Keratinocyte (primary cell): ENCODE measurements around the gene SCMH1. TPM values are rescaled to one million over a fixed set of nuclear protein-coding genes. Genes with fewer than 3 reads are reported as not detected.
A peak's percentile ranks its signal among the peaks of the same experiment; 100 is the strongest.

Source experiments
- DNase-seq: peaks from one replicate; pipeline ENCODE4 v3.0.0-alpha.2; 2011; ENCODE audit warnings: low read depth, missing footprints, low spot score
- FAIRE-seq: peaks from 2 replicates; lab custom pipeline; 2011; peaks lifted over from hg19 to GRCh38; lab: Jason Lieb, UNC
- H2AFZ ChIP-seq: 2 replicates; pipeline ENCODE4 v1.6.0; 2012; ENCODE audit warnings: low read length, control low read depth, inconsistent platforms; ENCODE audit not compliant: control insufficient read depth
- H3K27ac ChIP-seq: 2 replicates; pipeline ENCODE4 v1.5.1; 2011; ENCODE audit warnings: low read length; ENCODE audit not compliant: control insufficient read depth, insufficient read depth
- H3K27me3 ChIP-seq: 3 replicates; pipeline ENCODE4 v1.6.0; 2011; ENCODE audit warnings: low read length; ENCODE audit not compliant: control insufficient read depth, insufficient read depth; ENCODE audit errors: extremely low read depth
- H3K36me3 ChIP-seq, 2 experiments: 2 replicates in 1 of 2; 3 replicates in 1 of 2; pipeline ENCODE4 v1.5.1; 2011; ENCODE audit warnings: low read length in 2 of 2, mild to moderate bottlenecking in 1 of 2; ENCODE audit not compliant: control insufficient read depth in 2 of 2, insufficient read depth in 2 of 2; ENCODE audit errors: extremely low read depth in 1 of 2
- H3K4me1 ChIP-seq: 3 replicates; pipeline ENCODE4 v1.5.1; 2011; ENCODE audit warnings: low read length; ENCODE audit not compliant: control insufficient read depth, insufficient read depth; ENCODE audit errors: extremely low read depth
- H3K4me2 ChIP-seq: 3 replicates; pipeline ENCODE4 v1.6.0; 2011; ENCODE audit warnings: low read depth, low read length; ENCODE audit not compliant: control insufficient read depth, insufficient read depth; ENCODE audit errors: extremely low read depth
- H3K4me3 ChIP-seq, 3 experiments: fragments of 200-600 bp in 1 of 3; sonication (generic) in 1 of 3; 2 replicates in 2 of 3; 3 replicates in 1 of 3; pipeline ENCODE4 v1.5.1; 2011 to 2016; ENCODE audit warnings: low read length in 3 of 3, mild to moderate bottlenecking in 3 of 3, control low read depth in 2 of 3, inconsistent platforms in 1 of 3, low read depth in 1 of 3, mixed read lengths in 1 of 3, mixed run types in 1 of 3, moderate library complexity in 1 of 3; ENCODE audit not compliant: control insufficient read depth in 2 of 3, insufficient read depth in 2 of 3; ENCODE audit errors: extremely low read depth in 1 of 3
- H3K79me2 ChIP-seq: 2 replicates; pipeline ENCODE4 v1.6.0; 2012; ENCODE audit warnings: low read length; ENCODE audit not compliant: control insufficient read depth, insufficient read depth
- H3K9ac ChIP-seq: 3 replicates; pipeline ENCODE4 v1.6.0; 2011; ENCODE audit warnings: low read length; ENCODE audit not compliant: control insufficient read depth, insufficient read depth; ENCODE audit errors: extremely low read depth
- H3K9me1 ChIP-seq: 3 replicates; pipeline ENCODE4 v1.6.0; 2011; ENCODE audit warnings: low read length; ENCODE audit not compliant: control insufficient read depth, insufficient read depth; ENCODE audit errors: extremely low read depth
- H3K9me3 ChIP-seq: 2 replicates; pipeline ENCODE4 v1.5.1; 2012; ENCODE audit warnings: low read depth, low read length; ENCODE audit not compliant: control insufficient read depth
- H4K20me1 ChIP-seq: 3 replicates; pipeline ENCODE4 v1.6.0; 2011; ENCODE audit warnings: low read length; ENCODE audit not compliant: control insufficient read depth, insufficient read depth; ENCODE audit errors: extremely low read depth
- EZH2 ChIP-seq: IDR thresholded peaks from one replicate; pipeline ENCODE4 v1.6.1; 2012; ENCODE audit warnings: inconsistent platforms, mild to moderate bottlenecking, low read length, moderate library complexity
- dilution Hi-C: fragments of 300-500 bp; cut with MboI; formaldehyde crosslinking; loops from one replicate; pipeline ENCODE4 v1.7.0; 2020; ENCODE audit warnings: low sequenced_read_pairs; ENCODE audit not compliant: extremely low pct_ligation_motif_present
- polyA plus RNA-seq, 5 experiments: library from polyadenylated mRNA; depleted of rRNA in 3 of 5; stranded (reverse) in 3 of 5; stranded (forward) in 1 of 5; unstranded in 1 of 5; fragments of >200 nt; gene quantifications; 1 replicate in 1 of 5; 2 replicates in 3 of 5; 3 replicates in 1 of 5; pipeline versions ENCODE4 v1.2.1 to v1.2.3, GENCODE V29; 2011 to 2012; ENCODE audit warnings: missing spikeins in 2 of 5, low read depth in 1 of 5, low replicate concordance in 1 of 5
- TF ChIP-seq, protein P1 (sequence below), 3 experiments: IDR thresholded peaks in 1 of 3; conservative IDR thresholded peaks in 1 of 3; optimal IDR thresholded peaks in 1 of 3; 2 replicates in 2 of 3; 3 replicates in 1 of 3; pipeline versions ENCODE3 to v1.5.1; 2011; ENCODE audit warnings: low read length in 3 of 3, mild to moderate bottlenecking in 3 of 3, moderate library complexity in 2 of 3, control low read depth in 1 of 3, inconsistent platforms in 1 of 3; ENCODE audit not compliant: insufficient read depth in 2 of 3; ENCODE audit errors: extremely low read depth in 1 of 3

Gene SCMH1
- polyA plus RNA-seq, 1 donor (not counting 4 experiments of a cell fraction or from before 2014, with no cell fraction given), result 29.9 TPM

DNA sequence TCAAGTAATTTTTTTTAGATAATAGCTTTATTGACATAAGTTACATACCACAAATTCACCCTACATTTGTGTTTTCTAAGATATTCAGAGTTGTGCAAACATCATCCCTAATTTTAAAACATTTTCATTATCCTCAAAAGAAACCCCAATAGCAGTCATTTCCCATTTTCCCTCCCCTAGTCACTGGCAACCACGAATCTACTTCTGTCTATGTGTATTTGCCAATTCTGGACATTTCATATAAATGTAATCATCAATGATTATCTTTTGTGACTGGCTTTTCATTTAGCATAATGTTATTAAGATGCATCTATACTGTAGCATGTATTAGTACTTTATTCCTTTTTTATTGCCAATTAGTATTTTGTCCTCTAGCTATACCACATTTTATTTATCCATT, 131.8 kb downstream of the SCMH1 start:
- H4K20me1 ChIP-seq, result no peaks in the 10 kb centered on the region
- peak overlapping the region in 2 of 3 experiments; percentile 34 to 36 for H3K4me3 ChIP-seq
- no peak for TF ChIP-seq EZH2
- TF ChIP-seq, protein P1, sequence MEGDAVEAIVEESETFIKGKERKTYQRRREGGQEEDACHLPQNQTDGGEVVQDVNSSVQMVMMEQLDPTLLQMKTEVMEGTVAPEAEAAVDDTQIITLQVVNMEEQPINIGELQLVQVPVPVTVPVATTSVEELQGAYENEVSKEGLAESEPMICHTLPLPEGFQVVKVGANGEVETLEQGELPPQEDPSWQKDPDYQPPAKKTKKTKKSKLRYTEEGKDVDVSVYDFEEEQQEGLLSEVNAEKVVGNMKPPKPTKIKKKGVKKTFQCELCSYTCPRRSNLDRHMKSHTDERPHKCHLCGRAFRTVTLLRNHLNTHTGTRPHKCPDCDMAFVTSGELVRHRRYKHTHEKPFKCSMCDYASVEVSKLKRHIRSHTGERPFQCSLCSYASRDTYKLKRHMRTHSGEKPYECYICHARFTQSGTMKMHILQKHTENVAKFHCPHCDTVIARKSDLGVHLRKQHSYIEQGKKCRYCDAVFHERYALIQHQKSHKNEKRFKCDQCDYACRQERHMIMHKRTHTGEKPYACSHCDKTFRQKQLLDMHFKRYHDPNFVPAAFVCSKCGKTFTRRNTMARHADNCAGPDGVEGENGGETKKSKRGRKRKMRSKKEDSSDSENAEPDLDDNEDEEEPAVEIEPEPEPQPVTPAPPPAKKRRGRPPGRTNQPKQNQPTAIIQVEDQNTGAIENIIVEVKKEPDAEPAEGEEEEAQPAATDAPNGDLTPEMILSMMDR (optimal IDR thresholded peaks at IDR 0.05 in 1 of 3, IDR thresholded peaks at IDR 0.05 in 1 of 3, conservative IDR thresholded peaks at IDR 0.05 in 1 of 3; ENCODE audit: extremely low read depth in 1 of 3, insufficient read depth in 2 of 3, low read length in 3 of 3), result no peak
- no peaks in the 10 kb centered on the region for H3K27me3 ChIP-seq
- no peaks in the 10 kb centered on the region for H3K9me1 ChIP-seq
- peak overlapping the region; percentile 28 for H3K9ac ChIP-seq
- peaks cover 32% of the 10 kb centered on the region for H3K4me1 ChIP-seq
- H3K79me2 ChIP-seq, result no peaks in the 10 kb centered on the region
- DNase-seq, result no peak
- H3K27ac ChIP-seq, result peak overlapping the region; percentile 74
- H3K9me3 ChIP-seq, result no peaks in the 10 kb centered on the region
- no peak for FAIRE-seq
- H3K4me2 ChIP-seq, result peak overlapping the region; percentile 68
- no peak overlapping the region for H2AFZ ChIP-seq
- peaks cover 0 to 2% of the 10 kb centered on the region in 2 experiments for H3K36me3 ChIP-seq
- dilution Hi-C loops, result no loop called here

DNA sequence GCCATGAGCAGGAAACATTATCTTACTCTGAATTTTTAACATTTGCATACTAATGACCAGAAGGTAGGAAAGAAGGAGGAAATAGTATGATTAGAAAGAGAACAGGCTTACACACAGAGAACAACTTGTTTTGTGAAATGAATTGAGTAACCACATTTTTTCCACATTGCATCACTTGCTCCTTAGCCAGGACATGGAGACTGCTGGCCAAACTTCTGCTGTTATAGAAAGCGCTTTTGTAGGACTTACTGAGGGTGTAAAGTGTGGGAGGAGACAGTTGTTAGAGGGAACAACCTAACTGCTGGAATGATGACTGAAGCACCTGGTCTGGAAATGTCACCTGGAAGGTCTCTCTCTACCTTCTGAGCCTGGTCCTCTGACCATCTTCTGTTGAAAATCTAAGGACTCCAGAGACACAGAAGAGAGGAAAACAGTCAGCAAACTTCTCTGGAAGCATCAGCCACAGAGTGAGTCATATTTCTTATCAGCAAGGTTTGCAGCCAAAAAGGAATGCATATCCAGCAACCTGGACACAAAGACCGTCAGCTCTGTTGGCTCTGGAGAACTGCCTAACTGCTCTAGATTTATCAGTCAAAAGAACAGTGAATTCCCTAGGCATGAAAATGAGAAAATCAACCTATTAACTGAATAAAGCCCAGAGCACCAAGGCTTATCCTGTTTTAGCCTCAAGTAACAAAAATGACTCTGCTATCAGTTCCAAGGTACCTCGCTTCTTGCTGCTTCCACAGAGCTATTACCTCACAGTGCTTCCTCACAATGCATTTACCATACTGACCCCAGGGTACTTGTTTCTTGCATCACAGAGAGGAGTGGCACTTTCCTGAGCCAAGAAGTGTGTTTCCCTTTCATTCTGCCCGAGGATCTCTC, 132.6 kb downstream of the SCMH1 start:
- peak; percentile 59 for DNase-seq
- H2AFZ ChIP-seq, result peak overlapping the region; percentile 18
- H3K9ac ChIP-seq, result peak overlapping the region; percentile 35

More for the DNA sequence above, 132.6 kb downstream of the SCMH1 start:
- dilution Hi-C loops, result no loop called here
- Histone ChIP-seq H3K4me2 (peak overlapping the region; percentile 68), H3K4me3 (peak overlapping the region in 2 of 3 experiments; percentile 34 to 41), H3K9me3 (no peaks in the 10 kb centered on the region), H3K4me1 (peaks cover 32% of the 10 kb centered on the region), H3K79me2 (no peaks in the 10 kb centered on the region), H3K27me3 (no peaks in the 10 kb centered on the region), H4K20me1 (no peaks in the 10 kb centered on the region), H3K27ac (peak overlapping the region; percentile 74), H3K36me3 (peaks cover 0 to 2% of the 10 kb centered on the region in 2 experiments), H3K9me1 (no peaks in the 10 kb centered on the region)
- peak; percentile 95 for FAIRE-seq
- no peak for TF ChIP-seq EZH2
- TF ChIP-seq, protein P1 (optimal IDR thresholded peaks at IDR 0.05 in 1 of 3, IDR thresholded peaks at IDR 0.05 in 1 of 3, conservative IDR thresholded peaks at IDR 0.05 in 1 of 3; ENCODE audit: extremely low read depth in 1 of 3, insufficient read depth in 2 of 3, low read length in 3 of 3), result no peak
